IMR-90 (cell line): Measurements from ENCODE around the gene SVIP. TPM values are rescaled to one million over a fixed set of nuclear protein-coding genes. Genes with fewer than 3 reads are reported as not detected.

Experiments
- ATAC-seq: fragments of 200-7000 bp; cut with Tn5 transposase; 2 replicates; pipeline ENCODE4 v1.9.1; 2020; ENCODE audit warnings: low read depth, mild to moderate bottlenecking, moderate library complexity
- BruUV-seq: library from RNA; stranded (reverse); fragments of 400-500 nt; replicated peaks from 2 replicates; lab custom pipeline; 2021; lab: Mats Ljungman, UMichigan
- CTCF ChIA-PET: fragments of 300-600 bp; formaldehyde crosslinking; extraction: SDS; loops from one replicate; lab custom pipeline; 2021; ENCODE audit warnings: antibody characterized with exemption; lab: Yijun Ruan, JAX
- POLR2A ChIA-PET: fragments of 300-600 bp; sonication (Branson Sonifier 250); formaldehyde crosslinking; loops from one replicate; lab custom pipeline; 2022; ENCODE audit warnings: antibody characterized with exemption; ENCODE audit not compliant: unreplicated experiment; lab: Charles Lee
- DNase-seq: peaks from one replicate; pipeline ENCODE4 v3.0.0; 2013
- H2AFZ ChIP-seq: replicated peaks from 2 replicates; pipeline ENCODE3; 2013; ENCODE audit warnings: low read length, mild to moderate bottlenecking; ENCODE audit not compliant: poor library complexity
- H2AK5ac ChIP-seq: 2 replicates; pipeline ENCODE4 v1.6.1; 2013; ENCODE audit warnings: low read depth, low read length, inconsistent platforms
- H2AK9ac ChIP-seq: replicated peaks from 2 replicates; pipeline ENCODE3; 2013; ENCODE audit warnings: mild to moderate bottlenecking, low read depth, low read length, moderate library complexity; ENCODE audit not compliant: poor library complexity
- H2BK120ac ChIP-seq: 2 replicates; pipeline ENCODE4 v1.6.1; 2013; ENCODE audit warnings: low read depth, low read length, inconsistent platforms
- H2BK15ac ChIP-seq: 3 replicates; pipeline ENCODE4 v1.6.1; 2013; ENCODE audit warnings: low read depth, low read length, inconsistent platforms
- H2BK20ac ChIP-seq: 2 replicates; pipeline ENCODE4 v1.6.1; 2013; ENCODE audit warnings: low read depth, mild to moderate bottlenecking, inconsistent platforms, low read length, moderate library complexity
- H2BK5ac ChIP-seq: 2 replicates; pipeline ENCODE4 v1.6.1; 2013; ENCODE audit warnings: mild to moderate bottlenecking, low read depth, low read length, inconsistent platforms; ENCODE audit not compliant: poor library complexity, severe bottlenecking
- H3K14ac ChIP-seq: replicated peaks from 2 replicates; pipeline ENCODE4 v1.6.1; 2013; ENCODE audit warnings: low read depth, low read length, inconsistent platforms
- H3K18ac ChIP-seq: 2 replicates; pipeline ENCODE4 v1.6.1; 2013; ENCODE audit warnings: low read depth, low read length, control low read depth
- H3K23ac ChIP-seq: 2 replicates; pipeline ENCODE4 v1.6.1; 2013; ENCODE audit warnings: low read depth, low read length, inconsistent platforms
- H3K27ac ChIP-seq: 2 replicates; pipeline ENCODE4 v1.5.1; 2013; ENCODE audit warnings: mild to moderate bottlenecking, control low read depth, low read length; ENCODE audit not compliant: insufficient read depth
- H3K27me3 ChIP-seq: 2 replicates; pipeline ENCODE4 v1.6.1; 2013; ENCODE audit warnings: low read length; ENCODE audit not compliant: control insufficient read depth, insufficient read depth
- H3K36me3 ChIP-seq: 2 replicates; pipeline ENCODE4 v1.6.1; 2013; ENCODE audit warnings: low read length, mixed read lengths; ENCODE audit not compliant: control insufficient read depth, insufficient read depth
- H3K4ac ChIP-seq: 2 replicates; pipeline ENCODE4 v1.6.1; 2013; ENCODE audit warnings: low read depth, low read length, inconsistent platforms
- H3K4me1 ChIP-seq: 2 replicates; pipeline ENCODE4 v1.6.1; 2013; ENCODE audit warnings: low read length, mixed read lengths; ENCODE audit not compliant: control insufficient read depth, insufficient read depth
- H3K4me2 ChIP-seq: 2 replicates; pipeline ENCODE4 v1.6.1; 2013; ENCODE audit warnings: low read depth, mild to moderate bottlenecking, control low read depth, low read length, moderate library complexity
- H3K4me3 ChIP-seq: 2 replicates; pipeline ENCODE4 v1.5.1; 2013; ENCODE audit warnings: low read depth, mild to moderate bottlenecking, control low read depth, low read length, moderate library complexity; ENCODE audit not compliant: insufficient read depth
- H3K56ac ChIP-seq: 2 replicates; pipeline ENCODE4 v1.6.1; 2013; ENCODE audit warnings: low read length, inconsistent platforms; ENCODE audit not compliant: insufficient read depth; ENCODE audit errors: extremely low read depth
- H3K79me1 ChIP-seq, 2 experiments: 2 replicates each; pipeline ENCODE4 v1.6.1; 2013; ENCODE audit warnings: low read length in 2 of 2, inconsistent platforms in 1 of 2, low read depth in 1 of 2
- H3K9ac ChIP-seq: 2 replicates; pipeline ENCODE4 v1.6.1; 2013; ENCODE audit warnings: low read depth, low read length, control low read depth
- H3K9me1 ChIP-seq: 2 replicates; pipeline ENCODE4 v1.6.1; 2013; ENCODE audit warnings: low read length, inconsistent platforms; ENCODE audit not compliant: insufficient read depth
- H3K9me3 ChIP-seq: 2 replicates; pipeline ENCODE4 v1.6.1; 2013; ENCODE audit warnings: low read length; ENCODE audit not compliant: control insufficient read depth, insufficient read depth
- H4K20me1 ChIP-seq: 2 replicates; pipeline ENCODE4 v1.6.1; 2013; ENCODE audit warnings: low read length, inconsistent platforms; ENCODE audit not compliant: insufficient read depth
- H4K5ac ChIP-seq: 2 replicates; pipeline ENCODE4 v1.6.1; 2013; ENCODE audit warnings: mild to moderate bottlenecking, low read depth, low read length, control low read depth
- H4K8ac ChIP-seq, 2 experiments: 2 replicates each; pipeline ENCODE4 v1.6.1; 2013; ENCODE audit warnings: low read depth in 2 of 2, low read length in 2 of 2, control low read depth in 1 of 2, inconsistent platforms in 1 of 2
- H4K91ac ChIP-seq: 2 replicates; pipeline ENCODE4 v1.6.1; 2013; ENCODE audit warnings: low read depth, low read length, inconsistent platforms; ENCODE audit not compliant: insufficient read depth
- BHLHE40 ChIP-seq: fragments of 150-350 bp; IDR thresholded peaks from 2 replicates; pipeline ENCODE4 v1.6.1; 2016; ENCODE audit warnings: mild to moderate bottlenecking, low read depth, low read length
- CEBPB ChIP-seq: IDR thresholded peaks from 2 replicates; pipeline ENCODE4 v1.6.1; 2012; ENCODE audit warnings: low read depth, low read length, improper control_type of control experiment
- CHD1 ChIP-seq: IDR thresholded peaks from 2 replicates; pipeline ENCODE4 v1.6.1; 2012; ENCODE audit warnings: low read depth, low read length, improper control_type of control experiment
- FOS ChIP-seq: fragments of 150-350 bp; IDR thresholded peaks from 2 replicates; pipeline ENCODE4 v1.6.1; 2016; ENCODE audit warnings: low read depth, low read length
- MAFK ChIP-seq: IDR thresholded peaks from 2 replicates; pipeline ENCODE4 v1.6.1; 2012; ENCODE audit warnings: low read depth, low read length, improper control_type of control experiment
- MAZ ChIP-seq: IDR thresholded peaks from 2 replicates; pipeline ENCODE4 v1.6.1; 2012; ENCODE audit warnings: low read depth, mild to moderate bottlenecking, low read length, improper control_type of control experiment, moderate library complexity, borderline replicate concordance
- MXI1 ChIP-seq: IDR thresholded peaks from 2 replicates; pipeline ENCODE4 v1.6.1; 2012; ENCODE audit warnings: low read depth, mild to moderate bottlenecking, low read length, moderate library complexity, borderline replicate concordance
- NFE2L2 ChIP-seq: fragments of 150-350 bp; IDR thresholded peaks from 2 replicates; pipeline ENCODE4 v1.6.1; 2016; ENCODE audit warnings: low read depth, mild to moderate bottlenecking, low read length
- POLR2A ChIP-seq: IDR thresholded peaks from 2 replicates; pipeline ENCODE4 v1.6.1; 2012; ENCODE audit warnings: mild to moderate bottlenecking, low read depth, low read length
- RAD21 ChIP-seq: IDR thresholded peaks from 2 replicates; pipeline ENCODE4 v1.6.1; 2012; ENCODE audit warnings: low read length, improper control_type of control experiment
- RCOR1 ChIP-seq: IDR thresholded peaks from 2 replicates; pipeline ENCODE4 v1.6.1; 2012; ENCODE audit warnings: mild to moderate bottlenecking, low read length, improper control_type of control experiment; ENCODE audit not compliant: insufficient replicate concordance
- RFX5 ChIP-seq: IDR thresholded peaks from 2 replicates; pipeline ENCODE4 v1.8.0; 2012; ENCODE audit warnings: low read depth, mild to moderate bottlenecking, low read length, moderate library complexity
- SMC3 ChIP-seq: fragments of 150-350 bp; IDR thresholded peaks from 2 replicates; pipeline ENCODE4 v1.6.1; 2016; ENCODE audit warnings: low read depth, mild to moderate bottlenecking, antibody characterized with exemption, low read length, moderate library complexity
- WGBS, 2 experiments: methylation state at CpG; one replicate each; pipeline versions ENCODE4 v1.1.5 to v1.1.7; 2013; ENCODE audit warnings: missing lambda C conversion rate in 2 of 2; ENCODE audit not compliant: insufficient read length in 1 of 2; ENCODE audit errors: extremely low coverage in 2 of 2; 5-methylcytosine and 5-hydroxymethylcytosine counted together
- dilution Hi-C: fragments of 300-500 bp; cut with HindIII; formaldehyde crosslinking; loops from one replicate; pipeline ENCODE4 v1.14.3; 2018; ENCODE audit warnings: low sequenced_read_pairs; ENCODE audit not compliant: unreplicated experiment
- in situ Hi-C: fragments of 300-500 bp; cut with MboI; formaldehyde crosslinking; loops from 3 replicates; pipeline ENCODE4 v1.14.3; 2019; ENCODE audit warnings: low sequenced_read_pairs, inconsistent platforms, mixed read lengths
- intact Hi-C: fragments of 100-400 bp; cut with micrococcal nuclease; formaldehyde crosslinking; loops from 2 replicates; pipeline ENCODE4 v1.10.0; 2022
- polyA plus RNA-seq, 3 experiments: library from polyadenylated mRNA; depleted of rRNA; stranded (reverse); fragments of >200 nt; gene quantifications; 2 replicates each; pipeline ENCODE4 v1.2.3, GENCODE V29; 2012; ENCODE audit warnings: low replicate concordance in 1 of 3
- total RNA-seq: library from RNA; depleted of rRNA; stranded (reverse); fragments of >200 nt; gene quantifications from 2 replicates; pipeline ENCODE4 v1.2.3, GENCODE V29; 2012
- TF ChIP-seq, protein P1 (sequence below): conservative IDR thresholded peaks from 2 replicates; pipeline ENCODE4 v1.5.1; 2012; ENCODE audit warnings: mild to moderate bottlenecking, low read depth, low read length, improper control_type of control experiment
- TF ChIP-seq, protein P2 (sequence below): fragments of 150-350 bp; IDR thresholded peaks from 2 replicates; pipeline ENCODE4 v1.6.1; 2016; ENCODE audit warnings: low read depth, mild to moderate bottlenecking, low read length, moderate library complexity, borderline replicate concordance
- TF ChIP-seq, protein P3 (sequence below): fragments of 150-350 bp; IDR thresholded peaks from 2 replicates; pipeline ENCODE4 v1.6.1; 2017; ENCODE audit warnings: mild to moderate bottlenecking, antibody characterized with exemption, low read length, low read depth

Gene SVIP
- total and polyA plus RNA-seq, 2 of the 4 experiments (the other 2 are of a cell fraction) = 2.0 to 6.8 TPM

GRCh38 chr11:22869325-22869724 is 39.7 kb upstream of the SVIP start:
- no TSS peak for BruUV-seq
- Histone ChIP-seq H3K56ac (no peak overlapping the region), H3K23ac (no peak overlapping the region), H3K9me1 (no peaks in the 10 kb centered on the region), H2BK120ac (no peak overlapping the region), H2AK5ac (no peak overlapping the region), H3K4ac (no peak overlapping the region), H4K91ac (no peak overlapping the region), H3K4me3 (no peak overlapping the region), H3K14ac (no peak overlapping the region), H2BK5ac (no peak overlapping the region), H2BK20ac (no peak overlapping the region), H3K27me3 (no peaks in the 10 kb centered on the region), H3K79me1 (no peaks in the 10 kb centered on the region), H4K8ac (no peak overlapping the region), H3K36me3 (no peaks in the 10 kb centered on the region), H3K18ac (no peak overlapping the region), H3K9me3 (no peaks in the 10 kb centered on the region), H3K27ac (no peak overlapping the region), H2BK15ac (no peak overlapping the region), H4K20me1 (no peaks in the 10 kb centered on the region), H3K9ac (no peak overlapping the region), H3K4me1 (no peaks in the 10 kb centered on the region; the same call in 1 of the 2 replicates), H3K4me2 (no peak overlapping the region), H4K5ac (no peak overlapping the region), H2AFZ (no peak overlapping the region), H2AK9ac (no peak overlapping the region)
- ATAC-seq (no peak), DNase-seq (no peak)
- POLR2A ChIA-PET = no interaction called here
- CTCF ChIA-PET = no interaction called here
- intact Hi-C loops = no loop called here
- no CpG with 5 or more reads among the region's 3 CpGs for WGBS, 2 experiments
- dilution Hi-C loops = no loop called here
- TF ChIP-seq CHD1 = no peak
- TF ChIP-seq SMC3 = no peak
- TF ChIP-seq RCOR1 = no peak
- no peak for TF ChIP-seq NFE2L2
- TF ChIP-seq RFX5 = no peak
- no peak for TF ChIP-seq POLR2A
- TF ChIP-seq CEBPB = no peak
- TF ChIP-seq, protein P1, sequence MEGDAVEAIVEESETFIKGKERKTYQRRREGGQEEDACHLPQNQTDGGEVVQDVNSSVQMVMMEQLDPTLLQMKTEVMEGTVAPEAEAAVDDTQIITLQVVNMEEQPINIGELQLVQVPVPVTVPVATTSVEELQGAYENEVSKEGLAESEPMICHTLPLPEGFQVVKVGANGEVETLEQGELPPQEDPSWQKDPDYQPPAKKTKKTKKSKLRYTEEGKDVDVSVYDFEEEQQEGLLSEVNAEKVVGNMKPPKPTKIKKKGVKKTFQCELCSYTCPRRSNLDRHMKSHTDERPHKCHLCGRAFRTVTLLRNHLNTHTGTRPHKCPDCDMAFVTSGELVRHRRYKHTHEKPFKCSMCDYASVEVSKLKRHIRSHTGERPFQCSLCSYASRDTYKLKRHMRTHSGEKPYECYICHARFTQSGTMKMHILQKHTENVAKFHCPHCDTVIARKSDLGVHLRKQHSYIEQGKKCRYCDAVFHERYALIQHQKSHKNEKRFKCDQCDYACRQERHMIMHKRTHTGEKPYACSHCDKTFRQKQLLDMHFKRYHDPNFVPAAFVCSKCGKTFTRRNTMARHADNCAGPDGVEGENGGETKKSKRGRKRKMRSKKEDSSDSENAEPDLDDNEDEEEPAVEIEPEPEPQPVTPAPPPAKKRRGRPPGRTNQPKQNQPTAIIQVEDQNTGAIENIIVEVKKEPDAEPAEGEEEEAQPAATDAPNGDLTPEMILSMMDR = no peak
- TF ChIP-seq FOS = no peak
- TF ChIP-seq, protein P2, sequence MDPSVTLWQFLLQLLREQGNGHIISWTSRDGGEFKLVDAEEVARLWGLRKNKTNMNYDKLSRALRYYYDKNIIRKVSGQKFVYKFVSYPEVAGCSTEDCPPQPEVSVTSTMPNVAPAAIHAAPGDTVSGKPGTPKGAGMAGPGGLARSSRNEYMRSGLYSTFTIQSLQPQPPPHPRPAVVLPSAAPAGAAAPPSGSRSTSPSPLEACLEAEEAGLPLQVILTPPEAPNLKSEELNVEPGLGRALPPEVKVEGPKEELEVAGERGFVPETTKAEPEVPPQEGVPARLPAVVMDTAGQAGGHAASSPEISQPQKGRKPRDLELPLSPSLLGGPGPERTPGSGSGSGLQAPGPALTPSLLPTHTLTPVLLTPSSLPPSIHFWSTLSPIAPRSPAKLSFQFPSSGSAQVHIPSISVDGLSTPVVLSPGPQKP = no peak
- no peak for TF ChIP-seq RAD21
- no peak for TF ChIP-seq BHLHE40
- TF ChIP-seq, protein P3, sequence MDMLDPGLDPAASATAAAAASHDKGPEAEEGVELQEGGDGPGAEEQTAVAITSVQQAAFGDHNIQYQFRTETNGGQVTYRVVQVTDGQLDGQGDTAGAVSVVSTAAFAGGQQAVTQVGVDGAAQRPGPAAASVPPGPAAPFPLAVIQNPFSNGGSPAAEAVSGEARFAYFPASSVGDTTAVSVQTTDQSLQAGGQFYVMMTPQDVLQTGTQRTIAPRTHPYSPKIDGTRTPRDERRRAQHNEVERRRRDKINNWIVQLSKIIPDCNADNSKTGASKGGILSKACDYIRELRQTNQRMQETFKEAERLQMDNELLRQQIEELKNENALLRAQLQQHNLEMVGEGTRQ = no peak
- TF ChIP-seq MAFK = no peak
- TF ChIP-seq MAZ = no peak
- no peak for TF ChIP-seq MXI1
- in situ Hi-C loops = no loop called here
